Endothelial cell of umbilical vein (primary cell): ENCODE measurements around the gene BUB1B.
"Not testable (repeated sequence)": the region's sequence is repeated elsewhere in the genome, so short reads cannot be mapped to it uniquely, and the experiment has no call there.

ENCODE experiments used
- EZH2 ChIP-seq: IDR thresholded peaks from 2 replicates; pipeline ENCODE4 v1.6.1; 2012; ENCODE audit warnings: borderline replicate concordance, low read depth, mild to moderate bottlenecking, moderate library complexity, low read length, inconsistent platforms; ENCODE audit not compliant: severe bottlenecking
- FOS ChIP-seq: IDR thresholded peaks from 2 replicates; pipeline ENCODE4 v1.6.1; 2011; ENCODE audit warnings: mild to moderate bottlenecking, low read length, moderate library complexity, borderline replicate concordance; ENCODE audit not compliant: insufficient read depth
- GATA2 ChIP-seq: IDR thresholded peaks from 2 replicates; pipeline ENCODE4 v1.7.0; 2011; ENCODE audit warnings: low read depth, mild to moderate bottlenecking, moderate library complexity, mixed read lengths, low read length; ENCODE audit not compliant: insufficient read length, insufficient read depth
- JUN ChIP-seq: IDR thresholded peaks from 2 replicates; pipeline ENCODE4 v1.6.1; 2011; ENCODE audit warnings: borderline replicate concordance, low read depth; ENCODE audit not compliant: insufficient read length, insufficient read depth
- MYC ChIP-seq: IDR thresholded peaks from one replicate; pipeline ENCODE4 v1.6.1; 2011; ENCODE audit warnings: mild to moderate bottlenecking, low read depth, low read length
- POLR2A ChIP-seq: IDR thresholded peaks from 2 replicates; pipeline ENCODE4 v1.6.1; 2012; ENCODE audit warnings: low read depth, mild to moderate bottlenecking, control low read depth, low read length
- POLR2AphosphoS5 ChIP-seq: IDR thresholded peaks from 2 replicates; pipeline ENCODE4 v1.6.1; 2012; ENCODE audit warnings: low read depth, mild to moderate bottlenecking, control low read depth, low read length, moderate library complexity; ENCODE audit not compliant: insufficient read depth
- TF ChIP-seq, protein P1 (sequence below), 2 donors: IDR thresholded peaks; 1 replicate in 1 of 2; 2 replicates in 1 of 2; pipeline ENCODE4 v1.5.1; 2011; ENCODE audit warnings: low read length in 2 of 2, mild to moderate bottlenecking in 2 of 2, moderate library complexity in 2 of 2, control low read depth in 1 of 2, inconsistent platforms in 1 of 2, low read depth in 1 of 2; ENCODE audit not compliant: insufficient read depth in 1 of 2; ENCODE audit errors: extremely low read depth in 1 of 2
- TF ChIP-seq, protein P2 (sequence below): IDR thresholded peaks from 2 replicates; pipeline ENCODE4 v1.6.1; 2011; ENCODE audit not compliant: insufficient read depth, insufficient read length

DNA sequence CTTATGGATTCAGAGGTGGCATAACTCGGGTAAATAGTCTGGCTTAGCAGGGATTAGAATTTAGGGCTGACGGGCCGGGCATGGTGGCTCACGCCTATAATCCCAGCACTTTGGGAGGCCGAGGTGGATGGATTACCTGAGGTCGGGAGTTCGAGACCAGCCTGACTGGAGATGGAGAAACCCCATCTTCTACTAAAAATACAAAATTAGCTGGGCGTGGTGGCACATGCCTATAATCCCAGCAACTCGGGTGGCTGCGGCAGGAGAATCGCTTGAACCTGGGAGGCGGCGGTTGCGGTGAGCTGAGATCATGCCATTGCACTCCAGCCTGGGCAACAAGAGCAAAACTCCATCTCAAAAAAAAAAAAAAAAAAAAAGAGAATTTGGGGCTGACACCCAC, 45.8 kb upstream of the BUB1B start:
- TF ChIP-seq POLR2AphosphoS5, JUN, POLR2A, EZH2, MYC, FOS, GATA2: not testable (repeated sequence)
- TF ChIP-seq, protein P1, sequence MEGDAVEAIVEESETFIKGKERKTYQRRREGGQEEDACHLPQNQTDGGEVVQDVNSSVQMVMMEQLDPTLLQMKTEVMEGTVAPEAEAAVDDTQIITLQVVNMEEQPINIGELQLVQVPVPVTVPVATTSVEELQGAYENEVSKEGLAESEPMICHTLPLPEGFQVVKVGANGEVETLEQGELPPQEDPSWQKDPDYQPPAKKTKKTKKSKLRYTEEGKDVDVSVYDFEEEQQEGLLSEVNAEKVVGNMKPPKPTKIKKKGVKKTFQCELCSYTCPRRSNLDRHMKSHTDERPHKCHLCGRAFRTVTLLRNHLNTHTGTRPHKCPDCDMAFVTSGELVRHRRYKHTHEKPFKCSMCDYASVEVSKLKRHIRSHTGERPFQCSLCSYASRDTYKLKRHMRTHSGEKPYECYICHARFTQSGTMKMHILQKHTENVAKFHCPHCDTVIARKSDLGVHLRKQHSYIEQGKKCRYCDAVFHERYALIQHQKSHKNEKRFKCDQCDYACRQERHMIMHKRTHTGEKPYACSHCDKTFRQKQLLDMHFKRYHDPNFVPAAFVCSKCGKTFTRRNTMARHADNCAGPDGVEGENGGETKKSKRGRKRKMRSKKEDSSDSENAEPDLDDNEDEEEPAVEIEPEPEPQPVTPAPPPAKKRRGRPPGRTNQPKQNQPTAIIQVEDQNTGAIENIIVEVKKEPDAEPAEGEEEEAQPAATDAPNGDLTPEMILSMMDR (IDR thresholded peaks at IDR 0.05; ENCODE audit: extremely low read depth in 1 of 2, insufficient read depth in 1 of 2, low read depth in 1 of 2, low read length in 2 of 2): not testable (repeated sequence)
- TF ChIP-seq, protein P2, sequence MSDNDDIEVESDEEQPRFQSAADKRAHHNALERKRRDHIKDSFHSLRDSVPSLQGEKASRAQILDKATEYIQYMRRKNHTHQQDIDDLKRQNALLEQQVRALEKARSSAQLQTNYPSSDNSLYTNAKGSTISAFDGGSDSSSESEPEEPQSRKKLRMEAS: not testable (repeated sequence)
